Hepatocyte (in vitro differentiated cells): Measurements from ENCODE around the gene EXOSC9. TPM values are rescaled to one million over a fixed set of nuclear protein-coding genes. Genes with fewer than 3 reads are reported as not detected.

Source experiments
- DNase-seq: peaks from one replicate; pipeline ENCODE4 v3.0.0-alpha.2; 2016; ENCODE audit warnings: low spot score
- H2AFZ ChIP-seq: fragments of 200-600 bp; sonication (generic); 2 replicates; pipeline ENCODE4 v1.6.0; 2016; ENCODE audit warnings: antibody characterized with exemption, mild to moderate bottlenecking
- H3K27ac ChIP-seq: fragments of 200-600 bp; sonication (generic); 2 replicates; pipeline ENCODE4 v1.5.1; 2016; ENCODE audit warnings: mild to moderate bottlenecking
- H3K27me3 ChIP-seq: fragments of 200-600 bp; sonication (generic); 2 replicates; pipeline ENCODE4 v1.6.1; 2016
- H3K36me3 ChIP-seq: fragments of 200-600 bp; sonication (generic); replicated peaks from 2 replicates; pipeline ENCODE4 v1.5.1; 2016; ENCODE audit warnings: low read depth; ENCODE audit not compliant: insufficient read depth
- H3K4me1 ChIP-seq: fragments of 200-600 bp; sonication (generic); 2 replicates; pipeline ENCODE4 v1.5.1; 2016; ENCODE audit warnings: mild to moderate bottlenecking, moderate library complexity; ENCODE audit not compliant: insufficient read depth
- H3K4me2 ChIP-seq: fragments of 200-600 bp; sonication (generic); 2 replicates; pipeline ENCODE4 v1.6.0; 2016
- H3K4me3 ChIP-seq: fragments of 200-600 bp; sonication (generic); 2 replicates; pipeline ENCODE4 v1.5.1; 2016; ENCODE audit warnings: mild to moderate bottlenecking
- H3K79me2 ChIP-seq: fragments of 200-600 bp; sonication (generic); 2 replicates; pipeline ENCODE4 v1.6.0; 2017; ENCODE audit warnings: mild to moderate bottlenecking
- H3K9me2 ChIP-seq: fragments of 200-600 bp; sonication (generic); replicated peaks from 2 replicates; pipeline ENCODE4 v1.6.0; 2017; ENCODE audit warnings: mild to moderate bottlenecking; ENCODE audit not compliant: insufficient read depth
- H3K9me3 ChIP-seq: fragments of 200-600 bp; sonication (generic); 2 replicates; pipeline ENCODE4 v1.5.1; 2016; ENCODE audit warnings: low read depth, mild to moderate bottlenecking
- H4K20me1 ChIP-seq: fragments of 200-600 bp; sonication (generic); 2 replicates; pipeline ENCODE4 v1.6.0; 2016; ENCODE audit warnings: mild to moderate bottlenecking; ENCODE audit not compliant: insufficient read depth, poor library complexity, severe bottlenecking
- CTCF ChIP-seq: fragments of 200-600 bp; sonication (generic); IDR thresholded peaks from 2 replicates; pipeline ENCODE4 v1.5.1; 2016; ENCODE audit warnings: antibody characterized with exemption, mild to moderate bottlenecking; ENCODE audit not compliant: poor library complexity
- EZH2 ChIP-seq: fragments of 200-600 bp; sonication (generic); IDR thresholded peaks from 2 replicates; pipeline ENCODE4 v1.6.1; 2016; ENCODE audit warnings: antibody characterized with exemption, mild to moderate bottlenecking, borderline replicate concordance
- EZH2phosphoT487 ChIP-seq: fragments of 200-600 bp; sonication (generic); IDR thresholded peaks from one replicate; pipeline ENCODE4 v1.6.1; 2018; ENCODE audit warnings: antibody characterized with exemption, mild to moderate bottlenecking, low read depth, moderate library complexity; ENCODE audit not compliant: unreplicated experiment, severe bottlenecking
- WGBS: methylation state at CpG from one replicate; pipeline ENCODE4 v1.1.6; 2016; ENCODE audit warnings: low lambda C conversion rate; ENCODE audit errors: missing lambda C conversion rate; 5-methylcytosine and 5-hydroxymethylcytosine counted together
- polyA plus RNA-seq: library from polyadenylated mRNA; unstranded; fragments of >200 nt; fragmentation: Nextera tagmentation; extraction: Ambion mirVana; gene quantifications from 2 replicates; pipeline ENCODE4 v1.2.1, GENCODE V29; 2016
- total RNA-seq: library from RNA; depleted of rRNA; stranded (reverse); fragments of >200 nt; gene quantifications from 2 replicates; pipeline ENCODE4 v1.2.3, GENCODE V29; 2014

The EXOSC9 gene
- total and polyA plus RNA-seq, 2 experiments from 2014 or later, result 14.4 to 23.1 TPM

DNA sequence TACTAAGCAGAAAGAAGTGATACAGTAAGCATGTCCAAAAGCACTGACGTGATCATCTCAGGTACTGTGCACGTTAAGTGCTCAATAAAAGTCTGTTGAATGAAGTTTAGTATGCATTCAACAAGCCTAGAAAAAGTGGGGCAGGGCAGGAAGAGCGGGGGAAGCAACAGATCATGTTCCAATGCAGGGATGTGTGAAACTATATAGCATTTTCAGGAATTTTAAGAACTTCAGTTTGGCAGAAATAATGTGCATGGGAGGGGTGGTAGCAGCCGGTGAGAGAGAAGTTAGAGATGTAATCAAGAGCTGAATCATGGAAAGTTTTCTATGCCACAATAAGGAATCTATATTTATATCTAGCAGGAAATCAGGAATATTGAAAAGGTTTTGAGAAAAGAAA, 41.7 kb downstream of the EXOSC9 start:
- no peak overlapping the region for H3K4me2 ChIP-seq
- WGBS, result 98% methylated on average over 4 of the region's 4 CpGs
- no peaks in the 10 kb centered on the region for H3K79me2 ChIP-seq
- H4K20me1 ChIP-seq, result no peaks in the 10 kb centered on the region
- no peak overlapping the region for H3K4me3 ChIP-seq
- H3K9me2 ChIP-seq, result no peaks in the 10 kb centered on the region
- TF ChIP-seq EZH2 (no peak), CTCF (no peak), EZH2phosphoT487 (no peak)
- H2AFZ ChIP-seq, result no peak overlapping the region
- H3K36me3 ChIP-seq, result no peaks in the 10 kb centered on the region
- no peak overlapping the region for H3K27ac ChIP-seq
- no peaks in the 10 kb centered on the region for H3K9me3 ChIP-seq
- no peak for DNase-seq
- no peaks in the 10 kb centered on the region for H3K4me1 ChIP-seq
- H3K27me3 ChIP-seq, result no peaks in the 10 kb centered on the region

GRCh38 chr4:121846662-121847061, 45.5 kb downstream of the EXOSC9 start:
- Histone ChIP-seq H3K27me3 (no peaks in the 10 kb centered on the region), H3K9me2 (no peaks in the 10 kb centered on the region), H3K9me3 (no peaks in the 10 kb centered on the region), H3K4me2 (no peak overlapping the region), H2AFZ (no peak overlapping the region), H3K27ac (no peak overlapping the region), H3K36me3 (no peaks in the 10 kb centered on the region), H4K20me1 (no peaks in the 10 kb centered on the region), H3K4me3 (no peak overlapping the region), H3K79me2 (no peaks in the 10 kb centered on the region), H3K4me1 (no peaks in the 10 kb centered on the region)
- no peak for DNase-seq
- TF ChIP-seq CTCF (no peak), EZH2phosphoT487 (no peak), EZH2 (no peak)
- 88% methylated on average over 6 of the region's 6 CpGs for WGBS

DNA sequence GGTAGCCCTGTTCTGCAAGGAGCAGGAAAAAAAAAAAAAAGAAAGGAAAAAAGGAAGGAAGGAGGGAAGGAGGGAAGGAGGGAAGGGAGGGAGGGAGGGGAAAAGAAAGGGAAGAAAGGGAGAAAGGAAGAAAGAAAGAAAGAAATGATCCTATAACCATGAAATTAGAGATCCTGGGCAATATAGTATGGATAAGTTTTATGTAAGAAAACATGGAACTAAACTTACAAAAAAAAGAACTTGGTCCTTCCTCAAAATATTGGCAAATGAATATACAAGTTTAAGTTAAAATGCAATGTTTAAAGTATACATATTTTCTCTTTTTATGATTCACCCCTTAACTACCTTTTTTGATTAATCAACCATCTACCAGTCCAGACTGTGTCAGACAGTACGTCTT, 50.2 kb downstream of the EXOSC9 start:
- no peaks in the 10 kb centered on the region for H3K79me2 ChIP-seq
- H3K4me2 ChIP-seq, result no peak overlapping the region
- H3K9me2 ChIP-seq, result no peaks in the 10 kb centered on the region
- no peak overlapping the region for H2AFZ ChIP-seq
- H3K4me3 ChIP-seq, result no peak overlapping the region
- H3K27me3 ChIP-seq, result no peaks in the 10 kb centered on the region
- no peaks in the 10 kb centered on the region for H4K20me1 ChIP-seq
- no peak for TF ChIP-seq CTCF
- WGBS, result 97% methylated on average over 1 of the region's 1 CpG
- H3K36me3 ChIP-seq, result no peaks in the 10 kb centered on the region
- no peaks in the 10 kb centered on the region for H3K9me3 ChIP-seq
- H3K27ac ChIP-seq, result no peak overlapping the region
- H3K4me1 ChIP-seq, result no peaks in the 10 kb centered on the region
- DNase-seq, result no peak

- H3K4me3 ChIP-seq, result no peak overlapping the region
- H3K27ac ChIP-seq, result no peak overlapping the region
- H4K20me1 ChIP-seq, result no peaks in the 10 kb centered on the region
- no peak for TF ChIP-seq EZH2phosphoT487
- no peak for TF ChIP-seq EZH2
- TF ChIP-seq CTCF, result no peak
- H3K27me3 ChIP-seq, result no peaks in the 10 kb centered on the region
- no peaks in the 10 kb centered on the region for H3K9me3 ChIP-seq
- no peaks in the 10 kb centered on the region for H3K4me1 ChIP-seq
- no peak overlapping the region for H2AFZ ChIP-seq
- no peaks in the 10 kb centered on the region for H3K9me2 ChIP-seq
- no peak overlapping the region for H3K4me2 ChIP-seq
- no peaks in the 10 kb centered on the region for H3K36me3 ChIP-seq
- DNase-seq, result no peak
- no peaks in the 10 kb centered on the region for H3K79me2 ChIP-seq
Measured at GRCh38 chr4:121860121-121860520, 59.0 kb downstream of the EXOSC9 start.
